Measurements from ENCODE around the gene TRPV6.

Gene TRPV6

GRCh38 chr7:142917447-142917846 is 31.9 kb upstream of the TRPV6 start:
- no peaks in the 10 kb centered on the region for H3K27me3 ChIP-seq (ENCODE audit: control insufficient read depth, insufficient read depth, low read length)
- H3K4me1 ChIP-seq (ENCODE audit: control insufficient read depth, insufficient read depth, low read length), result no peaks in the 10 kb centered on the region
- H3K27ac ChIP-seq (ENCODE audit: low read depth, low read length), result no peak overlapping the region
- H3K36me3 ChIP-seq (ENCODE audit: control insufficient read depth, insufficient read depth, low read length), result no peaks in the 10 kb centered on the region
- no peak overlapping the region for H3K4me3 ChIP-seq (ENCODE audit: low read length)
- H3K9ac ChIP-seq (ENCODE audit: low read length), result no peak overlapping the region

GRCh38 chr7:142916508-142916907 is 31.0 kb upstream of the TRPV6 start:
- H3K4me3 ChIP-seq (ENCODE audit: low read length), result no peak overlapping the region
- no peak overlapping the region for H3K9ac ChIP-seq (ENCODE audit: low read length)
- H3K27me3 ChIP-seq (ENCODE audit: control insufficient read depth, insufficient read depth, low read length), result no peaks in the 10 kb centered on the region
- no peak overlapping the region for H3K27ac ChIP-seq (ENCODE audit: low read depth, low read length)
- no peaks in the 10 kb centered on the region for H3K36me3 ChIP-seq (ENCODE audit: control insufficient read depth, insufficient read depth, low read length)
- H3K4me1 ChIP-seq (ENCODE audit: control insufficient read depth, insufficient read depth, low read length), result no peaks in the 10 kb centered on the region

GRCh38 chr7:142915315-142915714 is 29.8 kb upstream of the TRPV6 start:
- Histone ChIP-seq H3K4me1 (ENCODE audit: control insufficient read depth, insufficient read depth, low read length) (no peaks in the 10 kb centered on the region), H3K36me3 (ENCODE audit: control insufficient read depth, insufficient read depth, low read length) (no peaks in the 10 kb centered on the region), H3K9ac (ENCODE audit: low read length) (no peak overlapping the region), H3K27ac (ENCODE audit: low read depth, low read length) (no peak overlapping the region), H3K27me3 (ENCODE audit: control insufficient read depth, insufficient read depth, low read length) (no peaks in the 10 kb centered on the region), H3K4me3 (ENCODE audit: low read length) (no peak overlapping the region)

GRCh38 chr7:142914121-142914520 is 28.6 kb upstream of the TRPV6 start:
- Histone ChIP-seq H3K4me1 (ENCODE audit: control insufficient read depth, insufficient read depth, low read length) (no peaks in the 10 kb centered on the region), H3K4me3 (ENCODE audit: low read length) (no peak overlapping the region), H3K27ac (ENCODE audit: low read depth, low read length) (no peak overlapping the region), H3K9ac (ENCODE audit: low read length) (no peak overlapping the region), H3K27me3 (ENCODE audit: control insufficient read depth, insufficient read depth, low read length) (no peaks in the 10 kb centered on the region), H3K36me3 (ENCODE audit: control insufficient read depth, insufficient read depth, low read length) (no peaks in the 10 kb centered on the region)

- H3K36me3 ChIP-seq (ENCODE audit: control insufficient read depth, insufficient read depth, low read length), result no peaks in the 10 kb centered on the region
- H3K9ac ChIP-seq (ENCODE audit: low read length), result no peak overlapping the region
- H3K4me1 ChIP-seq (ENCODE audit: control insufficient read depth, insufficient read depth, low read length), result no peaks in the 10 kb centered on the region
- H3K27me3 ChIP-seq (ENCODE audit: control insufficient read depth, insufficient read depth, low read length), result no peaks in the 10 kb centered on the region
- H3K27ac ChIP-seq (ENCODE audit: low read depth, low read length), result no peak overlapping the region
- H3K4me3 ChIP-seq (ENCODE audit: low read length), result no peak overlapping the region
These were observed 28.0 kb upstream of the TRPV6 start for GRCh38 chr7:142913566-142913965.

GRCh38 chr7:142913051-142913450 is 27.5 kb upstream of the TRPV6 start:
- Histone ChIP-seq H3K27me3 (ENCODE audit: control insufficient read depth, insufficient read depth, low read length) (no peaks in the 10 kb centered on the region), H3K36me3 (ENCODE audit: control insufficient read depth, insufficient read depth, low read length) (no peaks in the 10 kb centered on the region), H3K9ac (ENCODE audit: low read length) (no peak overlapping the region), H3K27ac (ENCODE audit: low read depth, low read length) (no peak overlapping the region), H3K4me1 (ENCODE audit: control insufficient read depth, insufficient read depth, low read length) (no peaks in the 10 kb centered on the region), H3K4me3 (ENCODE audit: low read length) (no peak overlapping the region)

- no peak overlapping the region for H3K27ac ChIP-seq (ENCODE audit: low read depth, low read length)
- no peak overlapping the region for H3K4me3 ChIP-seq (ENCODE audit: low read length)
- no peaks in the 10 kb centered on the region for H3K27me3 ChIP-seq (ENCODE audit: control insufficient read depth, insufficient read depth, low read length)
- no peak overlapping the region for H3K9ac ChIP-seq (ENCODE audit: low read length)
- no peaks in the 10 kb centered on the region for H3K4me1 ChIP-seq (ENCODE audit: control insufficient read depth, insufficient read depth, low read length)
- H3K36me3 ChIP-seq (ENCODE audit: control insufficient read depth, insufficient read depth, low read length), result no peaks in the 10 kb centered on the region
These were observed 24.9 kb upstream of the TRPV6 start for GRCh38 chr7:142910481-142910880.

- no peaks in the 10 kb centered on the region for H3K27me3 ChIP-seq (ENCODE audit: control insufficient read depth, insufficient read depth, low read length)
- no peaks in the 10 kb centered on the region for H3K4me1 ChIP-seq (ENCODE audit: control insufficient read depth, insufficient read depth, low read length)
- no peak overlapping the region for H3K27ac ChIP-seq (ENCODE audit: low read depth, low read length)
- H3K36me3 ChIP-seq (ENCODE audit: control insufficient read depth, insufficient read depth, low read length), result no peaks in the 10 kb centered on the region
- no peak overlapping the region for H3K9ac ChIP-seq (ENCODE audit: low read length)
- H3K4me3 ChIP-seq (ENCODE audit: low read length), result no peak overlapping the region
These were observed 24.5 kb upstream of the TRPV6 start for GRCh38 chr7:142910031-142910433.

GRCh38 chr7:142908921-142909890 is 23.7 kb upstream of the TRPV6 start:
- Histone ChIP-seq H3K4me3 (ENCODE audit: low read length) (no peak overlapping the region), H3K9ac (ENCODE audit: low read length) (no peak overlapping the region), H3K36me3 (ENCODE audit: control insufficient read depth, insufficient read depth, low read length) (no peaks in the 10 kb centered on the region), H3K27ac (ENCODE audit: low read depth, low read length) (no peak overlapping the region), H3K4me1 (ENCODE audit: control insufficient read depth, insufficient read depth, low read length) (no peaks in the 10 kb centered on the region), H3K27me3 (ENCODE audit: control insufficient read depth, insufficient read depth, low read length) (no peaks in the 10 kb centered on the region)

GRCh38 chr7:142908290-142908689 is 22.7 kb upstream of the TRPV6 start:
- Histone ChIP-seq H3K4me3 (ENCODE audit: low read length) (no peak overlapping the region), H3K27ac (ENCODE audit: low read depth, low read length) (no peak overlapping the region), H3K27me3 (ENCODE audit: control insufficient read depth, insufficient read depth, low read length) (no peaks in the 10 kb centered on the region), H3K9ac (ENCODE audit: low read length) (no peak overlapping the region), H3K4me1 (ENCODE audit: control insufficient read depth, insufficient read depth, low read length) (no peaks in the 10 kb centered on the region), H3K36me3 (ENCODE audit: control insufficient read depth, insufficient read depth, low read length) (no peaks in the 10 kb centered on the region)

- Histone ChIP-seq H3K4me3 (ENCODE audit: low read length) (no peak overlapping the region), H3K27me3 (ENCODE audit: control insufficient read depth, insufficient read depth, low read length) (no peaks in the 10 kb centered on the region), H3K36me3 (ENCODE audit: control insufficient read depth, insufficient read depth, low read length) (no peaks in the 10 kb centered on the region), H3K9ac (ENCODE audit: low read length) (no peak overlapping the region), H3K4me1 (ENCODE audit: control insufficient read depth, insufficient read depth, low read length) (no peaks in the 10 kb centered on the region), H3K27ac (ENCODE audit: low read depth, low read length) (no peak overlapping the region)
These were observed 21.1 kb upstream of the TRPV6 start for GRCh38 chr7:142906643-142907042.

- Histone ChIP-seq H3K27ac (ENCODE audit: low read depth, low read length) (no peak overlapping the region), H3K27me3 (ENCODE audit: control insufficient read depth, insufficient read depth, low read length) (no peaks in the 10 kb centered on the region), H3K9ac (ENCODE audit: low read length) (no peak overlapping the region), H3K4me3 (ENCODE audit: low read length) (no peak overlapping the region), H3K4me1 (ENCODE audit: control insufficient read depth, insufficient read depth, low read length) (no peaks in the 10 kb centered on the region), H3K36me3 (ENCODE audit: control insufficient read depth, insufficient read depth, low read length) (no peaks in the 10 kb centered on the region)
These were observed 20.2 kb upstream of the TRPV6 start for GRCh38 chr7:142905759-142906158.

GRCh38 chr7:142904128-142904527 is 18.6 kb upstream of the TRPV6 start:
- Histone ChIP-seq H3K36me3 (ENCODE audit: control insufficient read depth, insufficient read depth, low read length) (no peaks in the 10 kb centered on the region), H3K4me1 (ENCODE audit: control insufficient read depth, insufficient read depth, low read length) (no peaks in the 10 kb centered on the region), H3K27me3 (ENCODE audit: control insufficient read depth, insufficient read depth, low read length) (no peaks in the 10 kb centered on the region), H3K27ac (ENCODE audit: low read depth, low read length) (no peak overlapping the region), H3K9ac (ENCODE audit: low read length) (no peak overlapping the region), H3K4me3 (ENCODE audit: low read length) (no peak overlapping the region)

Data from rectal smooth muscle tissue (tissue), 1 donor.